Measurements from ENCODE around the gene PKM.

The PKM gene

GRCh38 chr15:72192416-72192815, 38.6 kb downstream of the PKM start:
- no peak for TF ChIP-seq CTCF (IDR thresholded peaks at IDR 0.05)

- no peak for TF ChIP-seq CTCF (IDR thresholded peaks at IDR 0.05)
Observed at GRCh38 chr15:72189250-72189902, 41.6 kb downstream of the PKM start.

GRCh38 chr15:72184165-72184811, 46.7 kb downstream of the PKM start:
- TF ChIP-seq CTCF (IDR thresholded peaks at IDR 0.05): no peak

- no peak for TF ChIP-seq CTCF (IDR thresholded peaks at IDR 0.05)
Observed at GRCh38 chr15:72183781-72184164, 47.2 kb downstream of the PKM start.

GRCh38 chr15:72182673-72183072, 48.3 kb downstream of the PKM start:
- TF ChIP-seq CTCF (IDR thresholded peaks at IDR 0.05): no peak

- no peak for TF ChIP-seq CTCF (IDR thresholded peaks at IDR 0.05)
Observed at GRCh38 chr15:72182244-72182643, 48.7 kb downstream of the PKM start.

- no peak for TF ChIP-seq CTCF (IDR thresholded peaks at IDR 0.05)
Observed at GRCh38 chr15:72180761-72181324, 50.1 kb downstream of the PKM start.
